Glutamatergic neuron (in vitro differentiated cells): ENCODE measurements around the gene SAYSD1. TPM values are rescaled to one million over a fixed set of nuclear protein-coding genes. Genes with fewer than 3 reads are reported as not detected.

Experiments
- DNase-seq: peaks from one replicate; pipeline ENCODE4 v3.0.0; 2022
- H3K27ac Mint-ChIP-seq: one replicate; pipeline ENCODE4 v1.8.0; 2020; ENCODE audit warnings: mild to moderate bottlenecking, mixed read lengths, inconsistent platforms; ENCODE audit not compliant: unreplicated experiment
- H3K27me3 Mint-ChIP-seq: one replicate; pipeline ENCODE4 v1.8.0; 2020; ENCODE audit warnings: mild to moderate bottlenecking, moderate library complexity, mixed read lengths, inconsistent platforms; ENCODE audit not compliant: unreplicated experiment
- H3K36me3 Mint-ChIP-seq: one replicate; pipeline ENCODE4 v1.8.0; 2020; ENCODE audit warnings: mild to moderate bottlenecking, mixed read lengths, inconsistent platforms; ENCODE audit not compliant: unreplicated experiment
- H3K4me1 Mint-ChIP-seq: one replicate; pipeline ENCODE4 v1.8.0; 2020; ENCODE audit warnings: mild to moderate bottlenecking, low read depth, mixed read lengths, inconsistent platforms; ENCODE audit not compliant: unreplicated experiment
- H3K4me3 Mint-ChIP-seq: one replicate; pipeline ENCODE4 v1.8.0; 2020; ENCODE audit warnings: mild to moderate bottlenecking, mixed read lengths, inconsistent platforms; ENCODE audit not compliant: unreplicated experiment
- H3K9me3 Mint-ChIP-seq: one replicate; pipeline ENCODE4 v1.8.0; 2020; ENCODE audit warnings: mild to moderate bottlenecking, moderate library complexity, mixed read lengths, inconsistent platforms; ENCODE audit not compliant: unreplicated experiment
- total RNA-seq: library from RNA; stranded (reverse); fragmentation: NEBNext Ultra II Directional; extraction: Animal tissue kit (Norgen Biotek cat#: 25700); gene quantifications from one replicate; pipeline ENCODE4 v1.2.1, GENCODE V29; 2021; ENCODE audit not compliant: unreplicated experiment
- TF ChIP-seq, protein P1 (sequence below): fragments of 200-600 bp; sonication (generic); IDR thresholded peaks from one replicate; pipeline ENCODE4 v1.5.0; 2021; ENCODE audit not compliant: partially characterized antibody, unreplicated experiment

Gene SAYSD1
- total RNA-seq, 1 donor from 2014 or later = 18.4 TPM

GRCh38 chr6:39074486-39074885 lies 40.5 kb downstream of the SAYSD1 start:
- no peaks in the 10 kb centered on the region for H3K9me3 Mint-ChIP-seq
- no peak overlapping the region for H3K27ac Mint-ChIP-seq
- H3K4me1 Mint-ChIP-seq = no peaks in the 10 kb centered on the region
- TF ChIP-seq, protein P1, sequence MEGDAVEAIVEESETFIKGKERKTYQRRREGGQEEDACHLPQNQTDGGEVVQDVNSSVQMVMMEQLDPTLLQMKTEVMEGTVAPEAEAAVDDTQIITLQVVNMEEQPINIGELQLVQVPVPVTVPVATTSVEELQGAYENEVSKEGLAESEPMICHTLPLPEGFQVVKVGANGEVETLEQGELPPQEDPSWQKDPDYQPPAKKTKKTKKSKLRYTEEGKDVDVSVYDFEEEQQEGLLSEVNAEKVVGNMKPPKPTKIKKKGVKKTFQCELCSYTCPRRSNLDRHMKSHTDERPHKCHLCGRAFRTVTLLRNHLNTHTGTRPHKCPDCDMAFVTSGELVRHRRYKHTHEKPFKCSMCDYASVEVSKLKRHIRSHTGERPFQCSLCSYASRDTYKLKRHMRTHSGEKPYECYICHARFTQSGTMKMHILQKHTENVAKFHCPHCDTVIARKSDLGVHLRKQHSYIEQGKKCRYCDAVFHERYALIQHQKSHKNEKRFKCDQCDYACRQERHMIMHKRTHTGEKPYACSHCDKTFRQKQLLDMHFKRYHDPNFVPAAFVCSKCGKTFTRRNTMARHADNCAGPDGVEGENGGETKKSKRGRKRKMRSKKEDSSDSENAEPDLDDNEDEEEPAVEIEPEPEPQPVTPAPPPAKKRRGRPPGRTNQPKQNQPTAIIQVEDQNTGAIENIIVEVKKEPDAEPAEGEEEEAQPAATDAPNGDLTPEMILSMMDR = no peak
- no peak for DNase-seq
- no peak overlapping the region for H3K4me3 Mint-ChIP-seq
- H3K27me3 Mint-ChIP-seq = peaks cover 10% of the 10 kb centered on the region
- no peaks in the 10 kb centered on the region for H3K36me3 Mint-ChIP-seq

DNA sequence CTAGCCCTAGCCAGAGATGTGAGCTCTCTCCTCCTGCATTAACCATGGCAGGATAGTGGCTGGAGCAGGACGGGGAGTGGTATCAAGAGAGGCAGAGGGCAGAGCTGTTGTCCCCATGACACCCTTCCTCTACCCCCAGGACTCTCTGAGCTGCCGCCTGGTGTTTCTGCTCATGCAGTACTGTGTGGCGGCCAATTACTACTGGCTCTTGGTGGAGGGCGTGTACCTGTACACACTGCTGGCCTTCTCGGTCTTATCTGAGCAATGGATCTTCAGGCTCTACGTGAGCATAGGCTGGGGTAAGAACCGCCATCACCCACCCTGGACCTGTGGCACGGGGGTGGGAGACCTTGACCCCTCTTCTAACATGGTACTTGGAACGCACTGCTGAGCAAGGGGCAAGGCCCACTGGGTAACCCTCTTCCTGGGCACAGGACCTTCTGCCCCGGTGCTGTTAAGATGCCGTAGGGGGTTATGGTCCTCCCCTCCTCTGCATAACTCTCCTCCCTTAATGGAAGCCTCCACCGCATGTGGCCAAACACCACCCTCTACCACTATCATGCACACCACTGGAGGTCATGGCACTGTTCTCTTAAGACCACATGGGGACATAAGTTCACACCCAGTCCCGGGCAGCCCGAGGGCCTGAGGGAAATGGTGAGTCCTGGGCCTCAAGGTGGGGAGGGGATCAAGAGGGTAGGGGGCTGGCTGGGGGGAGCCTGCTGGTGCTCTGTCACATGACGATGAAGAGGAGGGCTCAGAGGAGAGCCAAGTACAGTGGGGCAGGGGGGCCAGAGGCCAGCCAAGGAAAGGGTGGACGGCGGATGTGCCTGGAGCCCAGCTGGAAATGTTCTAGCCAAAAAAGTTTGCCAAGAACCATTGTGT lies 41.3 kb downstream of the SAYSD1 start:
- no peaks in the 10 kb centered on the region for H3K4me1 Mint-ChIP-seq
- H3K27ac Mint-ChIP-seq = no peak overlapping the region
- H3K27me3 Mint-ChIP-seq = peaks cover 8% of the 10 kb centered on the region
- TF ChIP-seq, protein P1 = no peak
- H3K4me3 Mint-ChIP-seq = no peak overlapping the region
- H3K9me3 Mint-ChIP-seq = no peaks in the 10 kb centered on the region
- DNase-seq = no peak
- H3K36me3 Mint-ChIP-seq = no peaks in the 10 kb centered on the region

GRCh38 chr6:39072830-39073229 lies 42.2 kb downstream of the SAYSD1 start:
- Mint-ChIP-seq H3K27me3 (peaks cover 8% of the 10 kb centered on the region), H3K27ac (no peak overlapping the region), H3K36me3 (no peaks in the 10 kb centered on the region), H3K4me3 (no peak overlapping the region), H3K9me3 (no peaks in the 10 kb centered on the region), H3K4me1 (no peaks in the 10 kb centered on the region)
- TF ChIP-seq, protein P1 = no peak
- DNase-seq = no peak

- H3K4me1 Mint-ChIP-seq = no peaks in the 10 kb centered on the region
- no peak overlapping the region for H3K4me3 Mint-ChIP-seq
- peaks cover 6% of the 10 kb centered on the region for H3K27me3 Mint-ChIP-seq
- DNase-seq = no peak
- H3K36me3 Mint-ChIP-seq = no peaks in the 10 kb centered on the region
- no peaks in the 10 kb centered on the region for H3K9me3 Mint-ChIP-seq
- H3K27ac Mint-ChIP-seq = no peak overlapping the region
- TF ChIP-seq, protein P1 = no peak
These were observed 46.6 kb downstream of the SAYSD1 start for GRCh38 chr6:39068391-39068790.

GRCh38 chr6:39065561-39065960 lies 49.4 kb downstream of the SAYSD1 start:
- H3K9me3 Mint-ChIP-seq = no peaks in the 10 kb centered on the region
- H3K36me3 Mint-ChIP-seq = no peaks in the 10 kb centered on the region
- peaks cover 3% of the 10 kb centered on the region for H3K27me3 Mint-ChIP-seq
- H3K27ac Mint-ChIP-seq = no peak overlapping the region
- H3K4me3 Mint-ChIP-seq = no peak overlapping the region
- no peaks in the 10 kb centered on the region for H3K4me1 Mint-ChIP-seq
- TF ChIP-seq, protein P1 = no peak
- no peak for DNase-seq
